DMS79 treated with DMSO at 0.1 percent for 48 hours (cell line): Measurements from ENCODE around the gene PYCR2.

Experiments used
- DNase-seq: peaks from one replicate; lab custom pipeline; 2025; lab: John Stamatoyannopoulos, UW

PYCR2 gene

GRCh38 chr1:225876900-225877510, 47.0 kb downstream of the PYCR2 start:
- no peak for DNase-seq

GRCh38 chr1:225875044-225875815, 48.8 kb downstream of the PYCR2 start:
- DNase-seq, result peak; percentile 54

DNA sequence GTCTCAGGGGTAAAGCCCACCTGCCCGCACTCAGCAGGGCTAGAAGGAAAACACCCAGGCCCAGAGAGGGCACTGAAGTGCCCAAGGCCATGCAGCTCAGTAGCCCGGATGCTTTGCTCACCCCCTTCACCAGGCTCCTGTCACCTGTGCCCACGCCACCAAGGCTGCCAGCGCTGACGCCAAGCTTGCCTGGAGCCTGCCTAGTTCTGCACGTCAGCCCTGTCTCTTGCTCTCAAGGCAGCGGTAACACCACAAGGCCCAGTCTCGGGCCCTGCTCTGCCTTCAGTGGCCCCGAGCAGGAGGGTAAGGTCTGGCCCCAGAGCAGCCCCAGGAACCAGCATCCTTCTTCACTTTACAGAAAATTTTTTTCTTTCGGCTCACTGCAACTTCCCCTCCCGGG, 49.6 kb downstream of the PYCR2 start:
- no peak for DNase-seq

GRCh38 chr1:225873281-225873850, 50.7 kb downstream of the PYCR2 start:
- no peak for DNase-seq

- no peak for DNase-seq
Measured at GRCh38 chr1:225872075-225872430, 52.0 kb downstream of the PYCR2 start.

- peak; percentile 70 for DNase-seq
Measured at GRCh38 chr1:225871359-225872074, 52.5 kb downstream of the PYCR2 start.

- peak; percentile 70 for DNase-seq
Measured at GRCh38 chr1:225870911-225871310, 53.1 kb downstream of the PYCR2 start.
